Brain microvascular endothelial cell (primary cell): Measurements from ENCODE around the gene HHAT.

ENCODE experiments used
- DNase-seq: peaks from one replicate; pipeline ENCODE4 v3.0.0-alpha.2; 2020
- H3K27ac ChIP-seq: fragments of 250-450 bp; sonication (Bioruptor Pico); 2 replicates; pipeline ENCODE4 v1.5.1; 2020; ENCODE audit warnings: mild to moderate bottlenecking, moderate library complexity
- H3K27me3 ChIP-seq: fragments of 250-450 bp; sonication (Bioruptor Pico); replicated peaks from 2 replicates; pipeline ENCODE4 v1.5.1; 2020; ENCODE audit warnings: mild to moderate bottlenecking
- H3K36me3 ChIP-seq: fragments of 250-450 bp; sonication (Bioruptor Pico); replicated peaks from 2 replicates; pipeline ENCODE4 v1.5.1; 2020; ENCODE audit warnings: mild to moderate bottlenecking
- H3K4me3 ChIP-seq: 2 replicates; pipeline ENCODE4 v1.5.1; 2011; ENCODE audit warnings: low read depth, mild to moderate bottlenecking, control low read depth, low read length, moderate library complexity
- in situ Hi-C: cut with HindIII; loops from 2 replicates; pipeline ENCODE4 v1.10.0; 2017; ENCODE audit warnings: low sequenced_read_pairs, low pct_ligation_motif_present
- TF ChIP-seq, protein P1 (sequence below): IDR thresholded peaks from 2 replicates; pipeline ENCODE4 v1.5.1; 2011; ENCODE audit warnings: low read depth, mild to moderate bottlenecking, moderate library complexity, low read length, control low read depth, inconsistent platforms; ENCODE audit errors: missing control alignments

Gene HHAT

GRCh38 chr1:210328032-210328745 is 513 bp upstream of the HHAT start:
- TF ChIP-seq, protein P1, sequence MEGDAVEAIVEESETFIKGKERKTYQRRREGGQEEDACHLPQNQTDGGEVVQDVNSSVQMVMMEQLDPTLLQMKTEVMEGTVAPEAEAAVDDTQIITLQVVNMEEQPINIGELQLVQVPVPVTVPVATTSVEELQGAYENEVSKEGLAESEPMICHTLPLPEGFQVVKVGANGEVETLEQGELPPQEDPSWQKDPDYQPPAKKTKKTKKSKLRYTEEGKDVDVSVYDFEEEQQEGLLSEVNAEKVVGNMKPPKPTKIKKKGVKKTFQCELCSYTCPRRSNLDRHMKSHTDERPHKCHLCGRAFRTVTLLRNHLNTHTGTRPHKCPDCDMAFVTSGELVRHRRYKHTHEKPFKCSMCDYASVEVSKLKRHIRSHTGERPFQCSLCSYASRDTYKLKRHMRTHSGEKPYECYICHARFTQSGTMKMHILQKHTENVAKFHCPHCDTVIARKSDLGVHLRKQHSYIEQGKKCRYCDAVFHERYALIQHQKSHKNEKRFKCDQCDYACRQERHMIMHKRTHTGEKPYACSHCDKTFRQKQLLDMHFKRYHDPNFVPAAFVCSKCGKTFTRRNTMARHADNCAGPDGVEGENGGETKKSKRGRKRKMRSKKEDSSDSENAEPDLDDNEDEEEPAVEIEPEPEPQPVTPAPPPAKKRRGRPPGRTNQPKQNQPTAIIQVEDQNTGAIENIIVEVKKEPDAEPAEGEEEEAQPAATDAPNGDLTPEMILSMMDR, result no peak
- Histone ChIP-seq H3K27me3 (peaks cover 9% of the 10 kb centered on the region), H3K27ac (no peak overlapping the region), H3K4me3 (peak overlapping the region; percentile 75), H3K36me3 (no peaks in the 10 kb centered on the region)
- in situ Hi-C loops, result no loop called here
- DNase-seq, result no peak

- no peak overlapping the region for H3K27ac ChIP-seq
- in situ Hi-C loops, result no loop called here
- H3K27me3 ChIP-seq, result peaks cover 9% of the 10 kb centered on the region
- no peak overlapping the region for H3K4me3 ChIP-seq
- peak; percentile 70 for DNase-seq
- TF ChIP-seq, protein P1, result no peak
- H3K36me3 ChIP-seq, result no peaks in the 10 kb centered on the region
These were observed 1.7 kb downstream of the HHAT start for GRCh38 chr1:210330279-210330866.

GRCh38 chr1:210332233-210332632 is 3.5 kb downstream of the HHAT start:
- peaks cover 11% of the 10 kb centered on the region for H3K27me3 ChIP-seq
- TF ChIP-seq, protein P1, result no peak
- in situ Hi-C loops, result no loop called here
- H3K36me3 ChIP-seq, result no peaks in the 10 kb centered on the region
- no peak overlapping the region for H3K27ac ChIP-seq
- DNase-seq, result no peak
- H3K4me3 ChIP-seq, result no peak overlapping the region

GRCh38 chr1:210332719-210333398 is 4.2 kb downstream of the HHAT start:
- no peaks in the 10 kb centered on the region for H3K36me3 ChIP-seq
- no peak overlapping the region for H3K4me3 ChIP-seq
- in situ Hi-C loops, result no loop called here
- H3K27me3 ChIP-seq, result peaks cover 11% of the 10 kb centered on the region
- DNase-seq, result no peak
- H3K27ac ChIP-seq, result no peak overlapping the region
- TF ChIP-seq, protein P1, result no peak

GRCh38 chr1:210335001-210335400 is 6.3 kb downstream of the HHAT start:
- DNase-seq, result no peak

More at GRCh38 chr1:210335001-210335400, 6.3 kb downstream of the HHAT start:
- TF ChIP-seq, protein P1, result no peak
- in situ Hi-C loops, result no loop called here
- Histone ChIP-seq H3K36me3 (no peaks in the 10 kb centered on the region), H3K4me3 (no peak overlapping the region), H3K27ac (no peak overlapping the region), H3K27me3 (peaks cover 11% of the 10 kb centered on the region)
